GM04503 (cell line): ENCODE measurements around the gene CCDC148.
"Not testable (repeated sequence)": the region's sequence is repeated elsewhere in the genome, so short reads cannot be mapped to it uniquely, and the experiment has no call there.

Source experiments
- DNase-seq: peaks from one replicate; pipeline ENCODE4 v3.0.0-alpha.2; 2012; ENCODE audit warnings: low read depth

CCDC148 gene

GRCh38 chr2:158357122-158357521 lies 99.4 kb downstream of the CCDC148 start:
- no peak for DNase-seq

- DNase-seq = not testable (repeated sequence)
Observed at GRCh38 chr2:158351466-158351816, 105.1 kb downstream of the CCDC148 start.

GRCh38 chr2:158350751-158351465 lies 105.6 kb downstream of the CCDC148 start:
- not testable (repeated sequence) for DNase-seq

GRCh38 chr2:158346032-158346431 lies 110.5 kb downstream of the CCDC148 start:
- DNase-seq = no peak

GRCh38 chr2:158339513-158339912 lies 117.0 kb downstream of the CCDC148 start:
- DNase-seq = no peak

- no peak for DNase-seq
Observed at GRCh38 chr2:158337018-158337417, 119.5 kb downstream of the CCDC148 start.

GRCh38 chr2:158331799-158332198 lies 124.8 kb downstream of the CCDC148 start:
- DNase-seq = not testable (repeated sequence)

GRCh38 chr2:158325782-158326340 lies 130.7 kb downstream of the CCDC148 start:
- DNase-seq = no peak

- peak; percentile 25 for DNase-seq
Observed at GRCh38 chr2:158325031-158325781, 131.3 kb downstream of the CCDC148 start.

GRCh38 chr2:158323381-158323780 lies 133.2 kb downstream of the CCDC148 start:
- DNase-seq = no peak

- DNase-seq = no peak
Observed at GRCh38 chr2:158321264-158321663, 135.3 kb downstream of the CCDC148 start.

GRCh38 chr2:158319269-158319668 lies 137.3 kb downstream of the CCDC148 start:
- DNase-seq = no peak

GRCh38 chr2:158317642-158318041 lies 138.9 kb downstream of the CCDC148 start:
- DNase-seq = no peak

GRCh38 chr2:158315803-158316414 lies 140.6 kb downstream of the CCDC148 start:
- no peak for DNase-seq

GRCh38 chr2:158315000-158315399 lies 141.6 kb downstream of the CCDC148 start:
- DNase-seq = no peak

GRCh38 chr2:158313734-158314133 lies 142.8 kb downstream of the CCDC148 start:
- no peak for DNase-seq

GRCh38 chr2:158312981-158313380 lies 143.6 kb downstream of the CCDC148 start:
- DNase-seq = no peak

- DNase-seq = not testable (repeated sequence)
Observed at GRCh38 chr2:158310407-158310806, 146.1 kb downstream of the CCDC148 start.

- peak; percentile 28 for DNase-seq
Observed at GRCh38 chr2:158305501-158305900, 151.1 kb downstream of the CCDC148 start.

- no peak for DNase-seq
Observed at GRCh38 chr2:158300394-158300793, 156.2 kb downstream of the CCDC148 start.

- peak; percentile 26 for DNase-seq
Observed at GRCh38 chr2:158297606-158298005, 158.9 kb downstream of the CCDC148 start.

GRCh38 chr2:158297120-158297519 lies 159.4 kb downstream of the CCDC148 start:
- DNase-seq = no peak

- no peak for DNase-seq
Observed at GRCh38 chr2:158293722-158294121, 162.8 kb downstream of the CCDC148 start.
